ENCODE data around the gene BTD. TPM values are rescaled to one million over a fixed set of nuclear protein-coding genes. Genes with fewer than 3 reads are reported as not detected.

Gene BTD
- total RNA-seq, 1 experiment from 2014 or later: 7.7 TPM

DNA sequence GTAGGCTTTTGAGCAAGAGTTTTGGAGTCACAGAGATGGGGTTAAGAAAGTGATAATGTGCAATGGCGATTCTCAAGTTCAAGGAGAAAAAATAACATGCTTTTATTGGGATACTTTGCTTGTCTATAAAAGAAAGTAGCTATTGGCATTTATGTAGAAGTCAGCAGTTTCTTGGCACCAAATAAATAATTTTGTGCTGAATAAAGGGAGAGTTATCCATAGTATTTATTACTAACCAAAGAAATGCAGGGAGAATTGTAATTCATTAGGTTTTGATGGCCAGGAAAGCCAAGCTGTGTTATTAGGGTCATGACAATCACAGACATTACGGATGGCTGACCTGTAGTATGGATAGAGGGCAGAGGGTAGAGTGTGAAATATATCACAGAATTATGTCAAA is 33.1 kb downstream of the BTD start:
- TF ChIP-seq, protein P1, sequence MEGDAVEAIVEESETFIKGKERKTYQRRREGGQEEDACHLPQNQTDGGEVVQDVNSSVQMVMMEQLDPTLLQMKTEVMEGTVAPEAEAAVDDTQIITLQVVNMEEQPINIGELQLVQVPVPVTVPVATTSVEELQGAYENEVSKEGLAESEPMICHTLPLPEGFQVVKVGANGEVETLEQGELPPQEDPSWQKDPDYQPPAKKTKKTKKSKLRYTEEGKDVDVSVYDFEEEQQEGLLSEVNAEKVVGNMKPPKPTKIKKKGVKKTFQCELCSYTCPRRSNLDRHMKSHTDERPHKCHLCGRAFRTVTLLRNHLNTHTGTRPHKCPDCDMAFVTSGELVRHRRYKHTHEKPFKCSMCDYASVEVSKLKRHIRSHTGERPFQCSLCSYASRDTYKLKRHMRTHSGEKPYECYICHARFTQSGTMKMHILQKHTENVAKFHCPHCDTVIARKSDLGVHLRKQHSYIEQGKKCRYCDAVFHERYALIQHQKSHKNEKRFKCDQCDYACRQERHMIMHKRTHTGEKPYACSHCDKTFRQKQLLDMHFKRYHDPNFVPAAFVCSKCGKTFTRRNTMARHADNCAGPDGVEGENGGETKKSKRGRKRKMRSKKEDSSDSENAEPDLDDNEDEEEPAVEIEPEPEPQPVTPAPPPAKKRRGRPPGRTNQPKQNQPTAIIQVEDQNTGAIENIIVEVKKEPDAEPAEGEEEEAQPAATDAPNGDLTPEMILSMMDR (IDR thresholded peaks at IDR 0.05; ENCODE audit: unreplicated experiment): no peak
- no TSS peak for BruUV-seq (replicated peaks)
- no peak overlapping the region for H3K4me3 Mint-ChIP-seq (ENCODE audit: low read depth, unreplicated experiment)
- intact Hi-C loops (cut with micrococcal nuclease; ENCODE audit: unreplicated experiment): loop anchor here (5.0 kb wide), 2 partner anchors 413 to 613 kb away; no protein-coding TSS in a partner anchor
- H3K9me3 Mint-ChIP-seq (ENCODE audit: low read depth, unreplicated experiment): no peaks in the 10 kb centered on the region
- H3K36me3 Mint-ChIP-seq (ENCODE audit: insufficient read depth, unreplicated experiment): no peaks in the 10 kb centered on the region
- H3K27ac Mint-ChIP-seq (ENCODE audit: unreplicated experiment): no peak overlapping the region
- CTCF ChIA-PET: interaction anchor here (0.8 kb wide), 1 partner anchor 56 kb away, joined by 4 read pairs; no protein-coding TSS in a partner anchor
- H3K4me1 Mint-ChIP-seq (ENCODE audit: low read depth, unreplicated experiment): peaks cover 7% of the 10 kb centered on the region
- no peaks in the 10 kb centered on the region for H3K27me3 Mint-ChIP-seq (ENCODE audit: unreplicated experiment)
- no peak for DNase-seq

DNA sequence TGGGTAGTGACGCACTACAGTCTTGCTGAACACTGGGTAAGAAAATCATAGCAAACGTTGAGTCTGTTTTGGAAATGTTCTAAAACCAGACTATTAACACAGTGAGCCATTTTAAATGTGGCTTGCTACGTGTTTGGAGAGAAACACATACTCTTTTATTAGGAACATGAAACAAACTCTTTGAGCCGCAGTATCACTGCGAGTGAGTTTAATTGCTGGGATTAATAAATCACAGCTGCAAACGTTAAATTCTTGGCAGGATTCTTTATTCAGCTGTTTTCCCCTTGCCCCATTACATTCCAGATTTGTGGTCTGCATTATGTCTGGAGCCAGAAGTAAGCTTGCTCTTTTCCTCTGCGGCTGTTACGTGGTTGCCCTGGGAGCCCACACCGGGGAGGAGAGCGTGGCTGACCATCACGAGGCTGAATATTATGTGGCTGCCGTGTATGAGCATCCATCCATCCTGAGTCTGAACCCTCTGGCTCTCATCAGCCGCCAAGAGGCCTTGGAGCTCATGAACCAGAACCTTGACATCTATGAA is 33.6 kb downstream of the BTD start:
- H3K27me3 Mint-ChIP-seq (ENCODE audit: unreplicated experiment): no peaks in the 10 kb centered on the region
- TF ChIP-seq, protein P1 (IDR thresholded peaks at IDR 0.05; ENCODE audit: unreplicated experiment): no peak
- CTCF ChIA-PET: interaction anchor here (0.8 kb wide), 1 partner anchor 55 kb away, joined by 4 read pairs; no protein-coding TSS in a partner anchor
- intact Hi-C loops (cut with micrococcal nuclease; ENCODE audit: unreplicated experiment): no loop called here
- no peaks in the 10 kb centered on the region for H3K9me3 Mint-ChIP-seq (ENCODE audit: low read depth, unreplicated experiment)
- H3K36me3 Mint-ChIP-seq (ENCODE audit: insufficient read depth, unreplicated experiment): no peaks in the 10 kb centered on the region
- peaks cover 2% of the 10 kb centered on the region for H3K4me1 Mint-ChIP-seq (ENCODE audit: low read depth, unreplicated experiment)
- H3K27ac Mint-ChIP-seq (ENCODE audit: unreplicated experiment): no peak overlapping the region
- BruUV-seq (replicated peaks): no TSS peak
- DNase-seq: no peak
- H3K4me3 Mint-ChIP-seq (ENCODE audit: low read depth, unreplicated experiment): no peak overlapping the region

DNA sequence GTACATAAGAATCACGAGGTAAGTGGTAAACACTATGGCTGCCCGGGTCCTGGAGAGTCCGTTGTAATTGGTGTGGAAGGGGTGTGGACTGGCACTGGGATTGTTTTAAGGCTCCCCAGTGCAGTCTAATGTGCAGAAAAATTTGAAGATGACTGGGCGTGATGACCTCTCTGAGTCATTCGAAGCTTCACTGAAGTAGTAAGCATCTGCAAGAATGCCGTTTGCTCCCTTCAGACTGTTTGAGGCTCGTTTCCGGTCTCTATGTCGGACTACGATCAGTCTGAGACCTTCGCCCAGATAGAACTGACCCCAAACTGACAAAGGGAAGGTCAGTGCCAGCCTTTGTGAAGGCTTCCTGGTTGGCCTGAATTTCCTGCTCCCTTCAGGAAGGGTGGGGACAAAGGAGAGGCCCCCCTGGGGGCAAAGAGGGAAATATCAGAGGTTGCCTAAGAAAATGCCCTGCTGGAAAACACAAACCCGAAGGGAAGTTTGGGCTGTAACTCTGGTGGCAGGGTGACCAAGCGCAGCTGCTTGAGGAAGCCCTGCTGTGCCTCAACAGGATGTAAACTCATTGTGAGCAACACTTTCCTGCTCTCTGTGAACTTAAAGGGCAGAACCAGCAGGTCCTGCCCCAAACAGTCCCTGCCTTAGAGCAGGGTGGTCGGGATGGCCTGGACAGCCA is 34.6 kb downstream of the BTD start:
- no TSS peak for BruUV-seq (replicated peaks)
- H3K4me1 Mint-ChIP-seq (ENCODE audit: low read depth, unreplicated experiment): no peaks in the 10 kb centered on the region

DNA sequence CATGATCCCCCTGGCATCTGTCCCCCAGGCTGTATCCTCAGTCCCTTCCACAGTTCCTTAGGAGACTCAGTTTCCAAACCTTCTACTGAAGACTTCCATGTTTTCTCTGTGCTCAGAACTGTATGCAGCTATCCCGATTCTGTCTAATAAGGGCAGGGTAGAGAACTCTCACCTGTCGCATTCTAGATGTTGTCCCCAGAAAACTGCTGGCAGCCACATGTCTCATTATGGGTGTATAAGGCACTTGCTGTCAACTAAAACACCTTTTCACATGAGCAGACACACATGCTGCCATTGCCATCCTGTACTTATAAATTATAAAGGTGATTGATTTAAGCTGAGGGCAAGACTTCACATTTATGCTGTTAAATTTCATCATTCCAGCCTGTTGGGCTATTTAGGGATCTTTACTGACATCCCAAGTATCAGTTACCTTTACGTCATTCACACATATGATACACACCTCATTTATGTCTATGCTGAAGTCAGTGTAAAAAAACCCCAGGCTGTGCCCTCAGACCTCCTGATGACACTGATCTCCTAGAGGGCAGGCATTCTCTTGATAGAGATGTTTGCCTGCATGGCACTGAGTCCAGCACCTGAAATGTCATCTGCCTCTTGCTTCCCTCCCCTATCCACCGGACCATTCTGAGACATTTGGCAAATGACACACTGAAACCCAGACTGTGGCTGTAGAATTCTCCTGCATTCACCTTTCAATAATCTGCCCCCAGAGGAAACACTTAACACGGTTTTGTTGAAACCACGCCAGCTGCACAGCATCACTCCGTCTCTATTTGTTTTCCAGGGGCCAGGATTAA is 35.8 kb downstream of the BTD start:
- no peak overlapping the region for H3K27ac Mint-ChIP-seq (ENCODE audit: unreplicated experiment)
- no peaks in the 10 kb centered on the region for H3K27me3 Mint-ChIP-seq (ENCODE audit: unreplicated experiment)
- no peak for DNase-seq
- CTCF ChIA-PET: no interaction called here
- BruUV-seq (replicated peaks): no TSS peak
- no peaks in the 10 kb centered on the region for H3K4me1 Mint-ChIP-seq (ENCODE audit: low read depth, unreplicated experiment)
- H3K4me3 Mint-ChIP-seq (ENCODE audit: low read depth, unreplicated experiment): no peak overlapping the region
- H3K36me3 Mint-ChIP-seq (ENCODE audit: insufficient read depth, unreplicated experiment): no peaks in the 10 kb centered on the region
- TF ChIP-seq, protein P1 (IDR thresholded peaks at IDR 0.05; ENCODE audit: unreplicated experiment): no peak
- intact Hi-C loops (cut with micrococcal nuclease; ENCODE audit: unreplicated experiment): no loop called here
- H3K9me3 Mint-ChIP-seq (ENCODE audit: low read depth, unreplicated experiment): no peaks in the 10 kb centered on the region

More for the DNA sequence above, 34.6 kb downstream of the BTD start:
- TF ChIP-seq, protein P1 (IDR thresholded peaks at IDR 0.05; ENCODE audit: unreplicated experiment): no peak
- Mint-ChIP-seq H3K27me3 (ENCODE audit: unreplicated experiment) (no peaks in the 10 kb centered on the region), H3K9me3 (ENCODE audit: low read depth, unreplicated experiment) (no peaks in the 10 kb centered on the region), H3K4me3 (ENCODE audit: low read depth, unreplicated experiment) (no peak overlapping the region), H3K27ac (ENCODE audit: unreplicated experiment) (no peak overlapping the region), H3K36me3 (ENCODE audit: insufficient read depth, unreplicated experiment) (no peaks in the 10 kb centered on the region)
- DNase-seq: no peak
- intact Hi-C loops (cut with micrococcal nuclease; ENCODE audit: unreplicated experiment): no loop called here
- CTCF ChIA-PET: no interaction called here
